ENCODE results near the gene DNAJC15. TPM values are rescaled to one million over a fixed set of nuclear protein-coding genes. Genes with fewer than 3 reads are reported as not detected.
"Not testable (repeated sequence)": the region's sequence is repeated elsewhere in the genome, so short reads cannot be mapped to it uniquely, and the experiment has no call there.

The DNAJC15 gene
- total RNA-seq, 1 donor from 2014 or later, result 21.6 TPM

GRCh38 chr13:43061496-43062280 is 38.3 kb downstream of the DNAJC15 start:
- Mint-ChIP-seq H3K27ac (ENCODE audit: unreplicated experiment) (no peak overlapping the region), H3K9me3 (ENCODE audit: low read depth) (no peaks in the 10 kb centered on the region), H3K27me3 (ENCODE audit: low read depth) (no peaks in the 10 kb centered on the region), H3K36me3 (ENCODE audit: low read depth) (peaks cover 5% of the 10 kb centered on the region), H3K4me1 (ENCODE audit: low read depth) (peaks cover 38% of the 10 kb centered on the region), H3K4me3 (ENCODE audit: unreplicated experiment) (no peak overlapping the region)
- no peak for DNase-seq (ENCODE audit: low spot score)
- no peak for TF ChIP-seq CTCF (IDR thresholded peaks at IDR 0.05)

- no peak for DNase-seq (ENCODE audit: low spot score)
- Mint-ChIP-seq H3K4me3 (ENCODE audit: unreplicated experiment) (no peak overlapping the region), H3K4me1 (ENCODE audit: low read depth) (peaks cover 17% of the 10 kb centered on the region), H3K36me3 (ENCODE audit: low read depth) (peaks cover 19% of the 10 kb centered on the region), H3K27me3 (ENCODE audit: low read depth) (no peaks in the 10 kb centered on the region), H3K27ac (ENCODE audit: unreplicated experiment) (peak overlapping the region; percentile 60), H3K9me3 (ENCODE audit: low read depth) (peaks cover 4% of the 10 kb centered on the region)
- TF ChIP-seq CTCF (IDR thresholded peaks at IDR 0.05), result no peak
Measured at GRCh38 chr13:43071824-43072223, 48.4 kb downstream of the DNAJC15 start.

- H3K27ac Mint-ChIP-seq (ENCODE audit: unreplicated experiment), result no peak overlapping the region
- no peak for DNase-seq (ENCODE audit: low spot score)
- peaks cover 19% of the 10 kb centered on the region for H3K36me3 Mint-ChIP-seq (ENCODE audit: low read depth)
- TF ChIP-seq CTCF (IDR thresholded peaks at IDR 0.05), result no peak
- peaks cover 21% of the 10 kb centered on the region for H3K4me1 Mint-ChIP-seq (ENCODE audit: low read depth)
- no peak overlapping the region for H3K4me3 Mint-ChIP-seq (ENCODE audit: unreplicated experiment)
- H3K27me3 Mint-ChIP-seq (ENCODE audit: low read depth), result no peaks in the 10 kb centered on the region
- H3K9me3 Mint-ChIP-seq (ENCODE audit: low read depth), result peaks cover 4% of the 10 kb centered on the region
Measured at GRCh38 chr13:43072394-43072793, 49.0 kb downstream of the DNAJC15 start.

- no peak for DNase-seq (ENCODE audit: low spot score)
- Mint-ChIP-seq H3K36me3 (ENCODE audit: low read depth) (peaks cover 11% of the 10 kb centered on the region), H3K27me3 (ENCODE audit: low read depth) (no peaks in the 10 kb centered on the region), H3K4me3 (ENCODE audit: unreplicated experiment) (no peak overlapping the region), H3K27ac (ENCODE audit: unreplicated experiment) (no peak overlapping the region), H3K4me1 (ENCODE audit: low read depth) (peaks cover 29% of the 10 kb centered on the region), H3K9me3 (ENCODE audit: low read depth) (peaks cover 4% of the 10 kb centered on the region)
- no peak for TF ChIP-seq CTCF (IDR thresholded peaks at IDR 0.05)
Measured at GRCh38 chr13:43074824-43075510, 51.6 kb downstream of the DNAJC15 start.

GRCh38 chr13:43075511-43075902 is 52.1 kb downstream of the DNAJC15 start:
- Mint-ChIP-seq H3K4me1 (ENCODE audit: low read depth) (peaks cover 29% of the 10 kb centered on the region), H3K36me3 (ENCODE audit: low read depth) (peaks cover 14% of the 10 kb centered on the region)
- DNase-seq (ENCODE audit: low spot score); H3K4me3 Mint-ChIP-seq (ENCODE audit: unreplicated experiment); H3K9me3 Mint-ChIP-seq (ENCODE audit: low read depth); H3K27me3 Mint-ChIP-seq (ENCODE audit: low read depth); H3K27ac Mint-ChIP-seq (ENCODE audit: unreplicated experiment): not testable (repeated sequence)

Data from chondrocyte (in vitro differentiated cells).